ENCODE data around the gene AP1M2.
"Not testable (repeated sequence)": the region's sequence is repeated elsewhere in the genome, so short reads cannot be mapped to it uniquely, and the experiment has no call there.

AP1M2 gene

DNA sequence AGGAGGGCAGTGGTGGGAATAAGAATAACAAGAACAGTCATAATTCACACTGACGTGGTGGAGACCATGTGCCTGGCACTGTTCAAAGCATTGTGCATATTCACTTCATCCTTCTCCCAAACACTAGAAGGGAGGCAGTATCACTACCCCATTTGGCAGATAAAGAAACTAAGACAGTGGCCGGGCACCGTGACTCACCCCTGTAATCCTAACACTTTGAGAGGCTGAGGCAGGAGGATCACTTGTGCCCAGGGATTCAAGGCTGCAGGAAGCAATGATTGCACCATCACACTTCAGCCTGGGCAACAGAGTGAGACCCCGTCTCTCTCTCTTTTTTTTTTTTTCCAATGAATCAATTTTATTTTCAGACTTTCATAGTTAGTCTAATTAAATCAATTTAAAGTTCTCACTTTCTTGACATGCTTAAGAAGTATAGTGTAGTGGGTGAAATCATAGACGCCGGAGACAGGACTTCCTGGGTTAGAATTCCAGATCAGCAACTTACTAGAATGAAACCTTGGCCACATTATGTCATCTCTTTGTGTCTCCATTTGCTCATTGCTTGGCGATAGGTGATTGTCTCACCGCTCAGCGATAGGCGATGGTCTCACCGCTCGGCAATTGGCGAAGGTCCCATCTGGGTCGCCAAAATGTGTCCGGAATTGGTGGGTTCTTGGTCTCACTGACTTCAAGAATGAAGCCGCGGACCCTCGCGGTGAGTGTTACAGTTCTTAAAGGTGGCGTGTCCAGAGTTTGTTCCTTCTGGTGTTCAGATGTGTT lies 48.7 kb downstream of the AP1M2 start:
- DNase-seq (ENCODE audit: low read depth in 2 of 2) = no peak

DNA sequence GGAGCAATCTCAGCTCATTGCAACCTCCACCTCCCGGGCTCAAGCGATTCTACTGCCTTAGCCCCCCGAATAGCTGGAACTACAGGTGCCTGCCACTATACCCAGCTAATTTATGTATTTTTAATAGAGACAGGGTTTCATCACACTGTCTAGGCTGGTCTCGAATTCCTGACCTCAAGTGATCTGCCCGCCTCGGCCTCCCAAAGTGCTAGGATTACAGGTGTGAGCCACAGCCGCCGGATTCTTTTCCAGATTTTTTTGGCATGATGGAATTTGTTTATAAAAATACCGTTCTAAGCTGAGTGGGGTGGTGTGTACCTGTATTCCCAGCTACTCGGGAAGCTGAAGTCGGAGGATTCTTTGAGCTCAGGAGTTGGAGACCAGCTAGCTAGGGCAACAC lies 49.4 kb downstream of the AP1M2 start:
- DNase-seq (ENCODE audit: low read depth in 2 of 2) = no peak

DNA sequence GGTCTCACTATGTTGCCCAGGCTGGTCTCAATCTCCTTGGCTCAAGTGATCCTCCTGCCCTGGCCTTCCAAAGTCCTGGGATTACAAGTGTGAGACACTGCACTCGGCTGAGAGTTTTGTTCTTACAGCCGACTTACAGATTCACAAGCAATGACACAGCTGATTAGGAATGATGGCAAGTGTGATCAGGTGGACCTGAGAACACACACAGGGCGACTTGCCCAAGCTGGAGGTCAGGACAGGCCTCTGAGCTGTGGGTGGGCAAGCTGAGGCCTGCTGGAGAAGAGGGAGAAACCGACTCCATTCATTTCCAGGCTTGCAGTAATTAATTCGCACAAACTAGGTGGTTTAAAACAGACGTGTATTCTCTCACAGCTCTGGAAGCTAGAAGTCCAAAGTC lies 51.5 kb downstream of the AP1M2 start:
- DNase-seq (ENCODE audit: low read depth in 2 of 2) = no peak

DNA sequence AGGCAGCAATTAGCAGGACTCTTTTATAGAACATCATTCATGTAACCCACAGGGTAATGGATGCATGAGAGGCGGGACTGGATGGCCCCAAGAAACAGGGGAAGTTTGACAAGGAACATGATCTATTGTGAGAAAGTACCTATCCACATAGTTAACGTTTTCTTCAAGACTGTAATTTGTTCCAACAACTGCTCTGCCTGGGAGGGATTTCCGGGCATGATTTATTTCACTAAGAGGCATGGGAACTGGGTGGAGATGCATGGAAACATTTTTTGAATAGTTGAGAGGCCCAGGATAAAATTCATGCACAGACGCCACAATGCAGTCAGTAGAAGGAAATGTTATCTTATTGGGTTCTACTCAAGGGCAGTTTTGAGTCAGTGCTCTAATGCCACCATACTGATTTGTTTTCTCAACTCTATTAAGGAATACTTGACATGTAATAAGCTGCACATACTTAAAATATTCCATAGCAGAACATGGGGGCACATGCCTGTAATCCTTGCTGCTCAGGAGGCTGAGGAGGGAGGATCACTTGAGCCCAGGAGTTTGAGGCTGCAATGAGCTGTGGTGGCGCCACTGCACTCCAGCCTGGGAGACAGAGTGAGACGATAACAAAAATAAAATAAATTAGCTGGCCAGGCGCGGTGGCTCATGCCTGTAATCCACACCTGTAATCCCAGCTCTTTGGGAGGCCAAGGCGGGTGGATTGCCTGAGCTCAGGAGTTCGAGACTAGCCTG lies 53.3 kb downstream of the AP1M2 start:
- DNase-seq (ENCODE audit: low read depth in 2 of 2) = no peak

DNA sequence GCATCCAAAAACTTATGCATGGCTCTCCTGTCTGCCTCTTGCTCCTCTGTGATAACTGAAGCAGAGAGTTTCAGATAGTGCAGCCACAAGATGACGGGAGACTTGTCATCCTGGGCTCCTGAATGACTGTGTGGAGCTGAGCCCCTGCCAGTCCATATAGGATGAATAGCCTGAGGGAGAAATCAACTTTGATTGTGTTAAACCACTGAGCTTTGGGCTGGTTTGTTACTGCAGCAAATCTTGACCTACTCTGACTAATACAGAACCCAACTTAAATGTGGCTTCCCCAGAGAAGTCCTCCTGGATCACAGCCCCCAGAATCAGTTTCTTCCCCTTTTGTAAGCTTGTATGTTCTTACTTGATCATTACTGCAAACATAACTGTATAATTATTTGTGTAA lies 54.7 kb downstream of the AP1M2 start:
- no peak for DNase-seq (ENCODE audit: low read depth in 2 of 2)

DNA sequence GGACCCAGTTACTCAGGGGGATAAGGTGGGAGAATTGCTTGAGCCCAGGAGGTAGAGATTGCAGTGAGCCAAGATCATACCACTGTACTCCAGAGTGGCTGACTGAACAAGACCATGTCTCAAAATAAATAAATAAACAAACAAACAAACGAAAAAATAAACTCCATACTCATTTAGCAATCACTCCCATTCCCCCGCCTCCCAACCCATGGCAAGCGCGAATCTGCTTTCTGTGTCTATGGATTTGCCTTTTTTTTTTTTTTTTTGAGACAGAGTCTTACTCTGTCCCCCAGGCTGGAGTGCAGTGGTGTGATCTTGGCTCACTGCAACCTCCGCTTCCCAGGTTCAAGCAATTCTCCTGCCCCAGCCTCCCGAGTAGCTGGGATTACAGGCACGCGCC lies 60.2 kb downstream of the AP1M2 start:
- DNase-seq (ENCODE audit: low read depth in 2 of 2) = not testable (repeated sequence)

DNA sequence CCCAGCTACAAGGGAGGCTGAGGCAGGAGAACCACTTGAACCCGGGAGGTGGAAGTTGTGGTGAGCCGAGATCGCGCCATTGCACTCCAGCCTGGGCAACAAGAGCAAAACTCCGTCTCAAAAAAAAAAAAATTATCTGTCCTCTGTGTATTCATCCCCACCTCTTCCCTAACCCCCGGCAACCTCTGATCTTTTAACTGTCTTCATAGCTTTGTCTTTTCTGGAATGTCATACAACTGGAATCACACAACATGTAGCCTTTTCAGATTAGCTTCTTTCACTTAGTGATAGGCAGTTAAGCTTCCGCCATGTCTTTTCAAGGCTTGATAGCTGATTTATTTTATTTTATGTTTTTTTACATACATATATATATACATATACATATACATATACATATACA lies 61.5 kb downstream of the AP1M2 start:
- DNase-seq (ENCODE audit: low read depth in 2 of 2) = no peak

DNA sequence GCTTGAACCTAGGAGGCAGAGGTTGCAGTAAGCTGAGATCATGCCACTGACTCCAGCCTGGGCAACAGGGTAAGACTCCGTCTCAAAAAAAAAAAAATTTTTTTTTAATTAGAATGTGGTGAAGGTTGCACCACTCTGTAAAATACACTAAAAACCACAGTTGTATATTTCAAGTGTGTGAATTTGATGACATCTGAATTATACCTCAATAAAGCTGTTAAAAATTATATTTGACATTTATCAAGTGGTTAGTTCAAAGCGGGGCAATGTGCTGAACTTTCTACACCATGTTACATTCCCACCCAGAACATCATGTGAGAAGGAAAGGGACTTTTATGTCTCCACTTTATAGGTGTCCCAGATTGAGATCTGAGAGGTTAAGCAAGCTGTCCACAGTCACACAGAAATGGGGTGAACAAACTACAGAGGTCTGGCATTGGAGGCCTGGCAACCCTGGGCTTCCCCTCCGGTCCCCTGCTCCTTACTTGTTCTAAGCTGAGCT lies 63.9 kb downstream of the AP1M2 start:
- no peak for DNase-seq (ENCODE audit: low read depth in 2 of 2)

All from stimulated activated CD8-positive, alpha-beta memory T cell treated with anti-CD3 and anti-CD28 coated beads, Interleukin-2, amount 100 ng/mL, for 48 hours (primary cell).